GM10266 (cell line): Measurements from ENCODE around the gene DOCK6.

Source experiments
- DNase-seq: peaks from one replicate; pipeline ENCODE4 v3.0.0; 2012; ENCODE audit errors: extremely low spot score
- TF ChIP-seq, protein P1 (sequence below): IDR thresholded peaks from 2 replicates; pipeline ENCODE4 v1.5.1; 2012; ENCODE audit warnings: mild to moderate bottlenecking, low read depth; ENCODE audit not compliant: control insufficient read depth, insufficient read depth; ENCODE audit errors: missing control alignments

DOCK6 gene

DNA sequence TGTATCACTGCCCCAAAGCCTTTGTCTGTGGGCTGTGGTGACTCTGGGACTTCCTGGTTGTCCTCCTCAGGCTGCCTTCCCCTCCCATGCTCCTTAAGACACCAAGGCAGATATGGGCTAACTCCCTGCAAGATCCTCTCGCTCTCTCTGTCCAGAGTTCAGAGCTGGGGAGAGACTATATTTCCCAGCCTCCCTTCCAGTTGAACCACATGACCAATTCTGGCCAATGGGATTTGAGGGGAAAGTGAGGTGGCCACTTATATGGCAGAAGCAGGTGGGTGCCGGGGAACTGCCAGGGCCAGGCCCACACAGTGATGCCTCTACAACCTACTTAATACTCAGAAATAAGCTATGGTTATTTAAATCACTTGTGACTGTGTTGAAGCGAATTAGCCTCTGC, 39.1 kb downstream of the DOCK6 start:
- no peak for DNase-seq
- TF ChIP-seq, protein P1, sequence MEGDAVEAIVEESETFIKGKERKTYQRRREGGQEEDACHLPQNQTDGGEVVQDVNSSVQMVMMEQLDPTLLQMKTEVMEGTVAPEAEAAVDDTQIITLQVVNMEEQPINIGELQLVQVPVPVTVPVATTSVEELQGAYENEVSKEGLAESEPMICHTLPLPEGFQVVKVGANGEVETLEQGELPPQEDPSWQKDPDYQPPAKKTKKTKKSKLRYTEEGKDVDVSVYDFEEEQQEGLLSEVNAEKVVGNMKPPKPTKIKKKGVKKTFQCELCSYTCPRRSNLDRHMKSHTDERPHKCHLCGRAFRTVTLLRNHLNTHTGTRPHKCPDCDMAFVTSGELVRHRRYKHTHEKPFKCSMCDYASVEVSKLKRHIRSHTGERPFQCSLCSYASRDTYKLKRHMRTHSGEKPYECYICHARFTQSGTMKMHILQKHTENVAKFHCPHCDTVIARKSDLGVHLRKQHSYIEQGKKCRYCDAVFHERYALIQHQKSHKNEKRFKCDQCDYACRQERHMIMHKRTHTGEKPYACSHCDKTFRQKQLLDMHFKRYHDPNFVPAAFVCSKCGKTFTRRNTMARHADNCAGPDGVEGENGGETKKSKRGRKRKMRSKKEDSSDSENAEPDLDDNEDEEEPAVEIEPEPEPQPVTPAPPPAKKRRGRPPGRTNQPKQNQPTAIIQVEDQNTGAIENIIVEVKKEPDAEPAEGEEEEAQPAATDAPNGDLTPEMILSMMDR = no peak

DNA sequence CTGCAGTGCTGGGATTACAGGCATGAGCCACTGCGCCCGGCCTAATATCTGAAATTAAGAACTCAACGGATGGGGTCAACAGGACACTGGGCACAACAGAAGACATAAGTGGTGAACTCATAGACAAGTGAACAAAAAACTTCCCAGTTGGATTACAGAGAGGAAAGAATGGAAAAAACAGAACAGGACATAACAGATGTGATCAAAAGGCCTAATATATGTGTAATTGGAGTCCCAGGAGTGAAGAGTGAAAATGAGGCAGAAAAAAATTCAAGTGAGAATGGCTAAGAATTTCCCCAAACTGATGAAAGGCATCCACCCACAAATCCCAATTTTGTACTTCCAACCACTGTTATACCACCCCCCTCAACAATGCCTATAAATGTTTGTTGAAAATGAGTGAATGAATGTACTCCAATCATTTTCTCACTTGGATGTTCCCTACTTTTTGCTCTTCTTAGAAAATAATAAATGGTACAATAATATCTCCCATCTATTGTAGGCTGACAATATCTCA, 41.2 kb downstream of the DOCK6 start:
- TF ChIP-seq, protein P1 = no peak
- DNase-seq = no peak

DNA sequence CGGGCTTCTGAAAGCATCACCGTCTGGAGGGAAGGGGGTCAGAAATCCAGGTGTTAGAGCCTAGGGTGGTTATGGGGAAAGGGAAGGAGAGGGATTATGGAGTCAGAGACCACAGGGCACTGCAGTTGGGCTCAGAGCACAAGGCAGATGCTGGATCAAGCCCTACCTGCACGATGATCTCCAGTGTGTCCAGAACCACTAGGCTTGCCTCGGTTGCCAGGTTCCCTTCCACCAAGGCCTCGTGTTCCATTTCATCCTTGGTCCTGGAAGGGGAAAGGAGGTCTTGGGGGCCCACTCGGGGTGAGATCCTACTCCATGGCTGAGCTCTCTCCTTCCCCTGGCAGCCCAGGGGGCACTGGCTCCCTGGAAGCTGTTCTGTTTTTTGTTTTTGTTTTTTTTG, 47.9 kb downstream of the DOCK6 start:
- no peak for DNase-seq
- TF ChIP-seq, protein P1 = no peak

DNA sequence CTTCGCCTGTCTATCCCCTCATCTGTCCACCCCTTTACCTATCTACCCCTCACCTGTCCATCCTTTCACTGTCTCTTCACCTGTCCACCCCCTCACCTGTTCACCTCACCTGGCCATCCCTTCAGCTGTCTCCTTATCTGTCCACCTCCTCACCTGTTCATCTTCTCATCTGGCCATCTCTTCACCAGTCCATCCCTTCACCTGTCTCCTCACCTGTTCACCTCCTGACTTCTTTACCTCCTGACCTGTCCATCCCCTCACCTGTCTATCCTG, 51.7 kb downstream of the DOCK6 start:
- TF ChIP-seq, protein P1 = no peak
- no peak for DNase-seq

DNA sequence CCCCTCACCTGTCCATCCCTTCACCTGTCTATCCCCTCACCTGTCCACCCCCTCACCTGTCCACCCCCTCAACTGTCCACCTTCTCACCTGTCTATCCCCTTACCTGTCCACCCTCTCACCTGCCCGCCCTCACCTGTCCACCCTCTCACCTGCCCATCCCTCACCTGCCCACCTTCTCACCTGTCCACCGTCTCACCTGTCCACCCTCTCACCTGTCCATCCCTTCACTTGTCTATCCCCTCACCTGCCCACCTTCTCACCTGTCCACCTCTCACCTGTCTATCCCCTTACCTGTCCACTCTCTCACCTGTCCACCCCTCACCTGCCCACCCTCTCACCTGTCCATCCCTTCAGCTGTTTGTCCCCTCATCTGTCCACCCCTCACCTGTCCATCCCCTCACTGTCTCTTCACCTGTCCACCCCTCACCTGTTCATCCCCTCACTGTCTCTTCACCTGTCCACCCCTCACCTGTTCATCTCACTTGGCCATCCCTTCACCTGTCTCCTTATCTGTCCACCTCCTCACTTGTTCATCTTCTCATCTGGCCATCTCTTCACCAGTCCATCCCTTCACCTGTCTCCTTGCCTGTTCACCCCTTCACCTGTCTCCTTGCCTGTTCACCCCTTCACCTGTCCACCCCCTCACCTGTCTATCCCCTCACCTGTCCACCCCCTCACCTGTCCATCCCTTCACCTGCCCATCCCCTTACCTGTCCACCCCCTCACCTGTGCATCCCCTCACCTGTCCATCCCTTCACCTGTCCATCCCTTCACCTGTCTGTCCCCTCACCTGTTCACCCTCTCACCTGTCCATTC, 52.3 kb downstream of the DOCK6 start:
- no peak for DNase-seq
- TF ChIP-seq, protein P1 = no peak

DNA sequence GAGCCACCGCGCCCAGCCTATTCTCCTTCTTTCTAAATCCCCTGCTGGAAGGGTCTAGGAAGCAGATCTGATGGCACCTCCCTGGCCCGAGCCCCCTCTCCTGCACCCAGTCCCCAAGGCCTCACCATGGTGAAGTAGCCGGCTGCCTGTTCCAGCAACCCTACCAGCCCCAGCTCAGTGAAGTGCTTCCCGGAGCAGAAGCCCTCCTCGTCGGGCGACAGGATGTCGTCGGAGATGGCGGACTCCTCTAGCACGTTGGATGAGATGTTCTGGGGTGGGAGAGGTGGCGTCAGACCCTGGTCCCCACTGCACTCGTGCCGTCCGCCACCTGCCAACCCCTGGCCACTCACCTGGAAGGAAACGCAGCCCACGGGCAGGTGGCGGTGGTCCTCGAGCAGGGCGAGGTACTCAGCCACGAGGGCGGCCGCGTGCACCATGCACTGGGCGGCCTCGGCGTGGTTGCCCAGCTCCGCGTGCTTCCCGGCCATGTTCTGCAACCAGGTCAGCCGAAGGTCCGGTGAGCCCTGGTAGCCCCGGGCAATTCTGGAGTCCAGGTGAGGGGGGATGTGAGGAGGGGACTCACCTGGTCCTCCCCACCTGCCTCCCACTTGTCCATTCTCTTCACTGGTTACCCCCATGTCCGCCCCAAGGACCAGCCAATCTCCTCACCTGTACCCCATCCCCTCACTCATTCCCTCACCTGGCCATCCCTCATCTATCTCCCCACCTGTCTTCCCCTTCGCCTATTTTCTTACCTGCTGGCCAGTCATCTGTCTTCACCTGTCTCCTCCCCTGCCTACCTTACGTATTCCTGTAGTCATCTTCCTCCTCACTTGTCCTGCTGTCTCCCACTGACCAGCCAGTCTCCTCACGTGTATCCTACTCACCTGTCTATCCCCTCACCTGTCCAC, 53.5 kb downstream of the DOCK6 start:
- no peak for DNase-seq
- TF ChIP-seq, protein P1 = no peak

DNA sequence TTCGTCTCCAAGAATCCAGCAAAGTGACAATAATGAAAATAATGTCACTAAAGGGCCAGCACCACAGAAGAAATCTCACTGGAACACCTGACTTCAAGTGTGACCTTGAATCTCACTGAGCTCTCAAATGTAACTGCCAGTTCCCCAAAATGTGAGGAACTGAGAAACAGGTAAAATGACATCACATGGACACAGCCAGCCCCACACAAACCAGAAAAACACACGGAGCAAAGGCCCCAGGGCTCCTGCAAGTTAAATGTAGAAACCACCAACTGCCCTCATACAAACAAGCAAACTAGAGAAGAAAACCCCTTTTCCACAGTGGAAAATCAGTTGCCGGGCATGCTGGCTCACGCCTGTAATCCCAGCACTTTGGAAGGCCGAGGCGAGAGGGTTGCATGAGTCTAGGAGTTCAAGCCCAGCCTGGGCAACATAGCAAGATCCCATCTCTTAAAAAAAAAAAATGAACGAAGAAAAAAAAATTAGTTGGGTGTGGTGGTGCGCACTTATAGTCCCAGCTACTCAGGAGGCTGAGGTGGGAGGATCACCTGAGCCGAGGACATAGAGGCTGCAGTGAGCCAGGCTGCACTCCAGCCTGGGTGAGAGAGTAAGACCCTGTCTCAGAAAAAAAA, 56.3 kb downstream of the DOCK6 start:
- TF ChIP-seq, protein P1 = no peak
- peak; percentile 71 for DNase-seq
